SK-MEL-5 (cell line): Measurements from ENCODE around the gene CORO1C. TPM values are rescaled to one million over a fixed set of nuclear protein-coding genes. Genes with fewer than 3 reads are reported as not detected.

Experiments
- DNase-seq: peaks from one replicate; pipeline ENCODE4 v3.0.0-alpha.2; 2016; ENCODE audit warnings: low read depth, low spot score
- in situ Hi-C: cut with HindIII; loops from 2 replicates; pipeline ENCODE4 v1.10.0; 2016; ENCODE audit warnings: low sequenced_read_pairs, high pct_unique_total_duplicates, low pct_unique_long_range_greater_than_20kb
- total RNA-seq: library from RNA; depleted of rRNA; stranded (reverse); fragments of >200 nt; shearing (Covaris generic); gene quantifications from 2 replicates; pipeline ENCODE4 v1.2.3, GENCODE V29; 2014

CORO1C gene
- total RNA-seq, 1 experiment from 2014 or later = 156 TPM

DNA sequence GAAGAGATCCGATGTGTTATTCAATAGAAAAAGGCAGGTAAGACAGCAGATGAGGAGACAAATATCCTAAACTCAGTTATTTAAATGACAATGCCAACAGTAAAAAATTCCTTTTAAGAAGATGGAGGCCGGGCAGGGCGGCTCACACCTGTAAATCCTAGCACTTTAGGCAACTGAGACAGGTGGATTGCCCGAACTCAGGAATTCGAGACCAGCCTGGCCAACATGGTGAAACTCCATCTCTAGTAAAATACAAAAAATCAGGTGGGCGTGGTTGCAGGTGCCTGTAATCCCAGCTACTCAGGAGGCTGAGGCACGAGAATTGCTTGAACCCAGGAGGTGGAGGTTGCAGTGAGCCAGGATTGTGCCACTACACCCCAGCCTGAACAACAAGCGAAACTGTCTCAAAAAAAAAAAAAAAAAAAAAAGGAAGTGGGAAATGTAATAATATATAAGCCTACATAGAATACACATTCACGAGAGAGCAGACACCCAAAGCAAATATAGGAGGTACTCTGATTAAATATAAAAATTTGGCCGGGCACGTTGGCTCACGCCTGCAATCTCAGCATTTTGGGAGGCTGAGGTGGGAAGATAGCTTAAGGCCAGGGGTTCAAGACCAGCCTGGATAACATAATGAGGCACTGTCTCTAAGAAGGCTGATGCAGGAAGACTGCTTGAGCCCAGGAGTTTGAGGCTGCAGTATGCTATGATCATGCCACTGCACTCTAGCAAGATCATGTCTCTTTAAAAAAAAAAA, 19.0 kb downstream of the CORO1C start:
- DNase-seq = no peak
- in situ Hi-C loops = no loop called here

DNA sequence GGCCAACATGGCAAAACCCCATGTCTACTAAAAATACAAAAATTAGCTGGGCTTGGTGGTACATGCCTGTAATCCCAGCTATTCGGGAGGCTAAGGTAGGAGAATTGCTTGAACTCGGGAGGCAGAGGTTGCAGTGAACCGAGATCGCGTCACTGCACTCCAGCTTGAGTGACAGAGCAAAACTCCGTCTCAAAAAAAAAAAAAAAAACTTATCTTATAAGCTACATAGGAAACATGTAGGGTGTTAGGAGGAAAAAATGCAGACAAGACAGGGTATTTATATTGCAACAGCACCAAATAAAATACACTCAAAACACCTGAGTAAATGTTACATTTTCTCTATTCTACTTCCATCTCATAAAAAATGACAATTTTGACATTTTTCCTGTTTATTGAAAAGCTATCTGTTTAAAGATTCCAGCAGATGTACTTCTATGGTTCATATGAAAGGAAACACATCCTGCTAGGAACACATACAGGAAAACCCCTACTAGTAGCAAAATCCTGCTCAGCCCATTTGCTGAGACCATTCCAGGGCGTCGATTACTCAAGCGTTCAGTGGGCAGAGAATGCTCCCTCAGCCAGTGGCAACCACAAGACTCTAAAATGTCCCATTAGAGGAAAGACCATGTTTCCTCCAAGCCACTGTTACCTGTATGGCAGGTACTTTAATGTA, 19.7 kb downstream of the CORO1C start:
- no peak for DNase-seq
- in situ Hi-C loops = no loop called here

DNA sequence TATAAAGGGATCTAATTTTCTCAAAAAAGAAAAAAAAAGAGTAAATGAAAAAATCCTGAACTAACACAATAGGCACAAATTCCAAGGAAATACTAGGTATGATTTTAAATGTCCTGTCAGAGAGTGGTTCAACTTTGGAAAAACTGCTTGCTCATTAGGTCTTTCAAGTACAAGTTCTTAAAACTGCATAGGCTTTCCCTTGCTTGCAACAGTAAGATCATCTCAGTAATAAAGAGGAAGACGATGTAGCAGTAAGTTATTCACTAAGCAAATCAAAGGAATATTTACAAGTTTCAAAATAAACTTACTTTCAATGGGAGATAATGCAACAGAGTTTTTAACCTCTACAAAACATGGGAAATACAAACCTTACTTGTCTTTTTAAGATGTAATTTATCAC, 21.6 kb downstream of the CORO1C start:
- in situ Hi-C loops = no loop called here
- DNase-seq = no peak

DNA sequence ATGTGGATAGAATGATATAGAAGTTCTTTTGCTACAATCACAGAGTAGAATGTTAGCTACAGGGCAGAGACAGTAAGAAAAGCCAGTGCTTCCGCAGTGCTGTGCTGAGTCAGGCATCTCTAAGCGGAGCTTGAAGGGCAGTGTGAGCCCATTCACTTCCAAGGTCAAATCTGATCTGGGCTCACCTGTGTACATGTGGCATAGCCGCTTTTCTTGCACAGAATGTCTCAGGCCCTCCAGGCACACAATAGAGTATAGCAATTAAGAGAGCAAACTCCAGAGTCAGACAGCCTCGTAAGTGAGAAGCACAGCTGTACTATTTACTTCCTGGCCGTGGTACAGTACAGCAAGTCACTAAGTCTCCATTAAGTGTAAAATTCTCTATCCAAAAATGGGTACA, 26.8 kb downstream of the CORO1C start:
- DNase-seq = no peak
- in situ Hi-C loops = no loop called here

DNA sequence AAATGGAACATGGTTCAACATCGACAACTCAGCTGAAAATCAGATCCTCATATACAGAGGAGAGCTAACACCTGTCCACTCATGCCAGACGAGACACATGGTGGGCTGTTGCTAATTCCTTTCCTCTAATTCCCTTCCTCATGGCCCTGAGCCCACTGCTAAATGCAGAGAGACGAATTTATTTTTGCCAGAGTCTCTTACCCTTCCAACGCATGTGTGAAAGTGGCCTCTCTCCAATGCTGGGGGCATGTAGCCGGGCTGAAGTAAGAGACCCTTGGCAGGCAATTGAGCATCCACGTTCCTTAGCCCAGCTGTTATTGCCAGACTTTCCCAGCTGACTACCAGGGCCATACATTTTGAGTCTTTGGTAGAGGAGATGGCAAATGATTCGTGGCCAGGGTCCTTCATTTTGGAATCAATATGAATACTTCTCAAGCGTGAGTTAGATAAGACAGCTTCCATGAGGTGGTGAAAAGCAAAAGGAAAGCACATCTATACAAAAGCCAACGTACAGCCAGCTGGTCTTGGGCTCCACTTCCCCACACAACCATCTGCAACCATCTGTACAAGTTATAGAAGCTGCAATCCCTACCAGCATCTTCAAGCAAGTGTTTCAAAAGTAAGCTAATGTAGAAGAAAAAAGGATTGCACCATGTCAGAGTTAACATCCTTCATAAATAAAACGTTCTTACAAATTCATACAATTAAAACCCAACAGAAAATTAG, 28.6 kb downstream of the CORO1C start:
- in situ Hi-C loops = no loop called here

DNA sequence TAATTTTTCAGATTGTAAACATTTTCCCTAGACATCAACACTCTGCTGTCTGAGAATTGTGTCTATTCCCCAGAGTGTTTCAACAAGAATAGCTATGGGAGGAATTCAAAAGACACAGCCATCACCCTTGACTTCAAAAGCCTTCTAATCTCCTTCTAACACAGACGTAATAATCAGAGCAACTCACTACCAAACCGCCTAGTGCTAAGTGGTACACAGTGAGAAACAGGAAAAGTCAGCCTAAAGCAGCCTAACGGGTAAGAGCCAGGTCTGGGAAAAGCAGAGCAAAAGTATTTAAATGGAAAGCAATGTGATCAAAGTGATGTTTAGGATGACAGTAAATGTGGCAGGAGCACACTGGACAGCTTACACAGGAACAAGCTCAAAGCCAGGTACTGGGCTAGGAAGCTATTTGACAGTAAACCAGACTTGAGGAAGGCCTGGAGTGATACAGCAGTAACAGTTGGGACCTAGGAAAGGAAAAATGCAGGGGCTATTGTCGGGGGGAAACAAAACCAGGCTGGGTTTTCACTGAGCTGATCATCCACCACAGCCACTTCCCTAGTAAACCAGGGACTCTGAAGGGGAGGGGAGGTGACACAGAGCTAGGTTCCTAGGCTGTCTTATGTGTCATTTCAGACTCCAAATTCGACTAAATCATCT, 29.4 kb downstream of the CORO1C start:
- in situ Hi-C loops = no loop called here

More for the DNA sequence above, 28.6 kb downstream of the CORO1C start:
- no peak for DNase-seq

DNA sequence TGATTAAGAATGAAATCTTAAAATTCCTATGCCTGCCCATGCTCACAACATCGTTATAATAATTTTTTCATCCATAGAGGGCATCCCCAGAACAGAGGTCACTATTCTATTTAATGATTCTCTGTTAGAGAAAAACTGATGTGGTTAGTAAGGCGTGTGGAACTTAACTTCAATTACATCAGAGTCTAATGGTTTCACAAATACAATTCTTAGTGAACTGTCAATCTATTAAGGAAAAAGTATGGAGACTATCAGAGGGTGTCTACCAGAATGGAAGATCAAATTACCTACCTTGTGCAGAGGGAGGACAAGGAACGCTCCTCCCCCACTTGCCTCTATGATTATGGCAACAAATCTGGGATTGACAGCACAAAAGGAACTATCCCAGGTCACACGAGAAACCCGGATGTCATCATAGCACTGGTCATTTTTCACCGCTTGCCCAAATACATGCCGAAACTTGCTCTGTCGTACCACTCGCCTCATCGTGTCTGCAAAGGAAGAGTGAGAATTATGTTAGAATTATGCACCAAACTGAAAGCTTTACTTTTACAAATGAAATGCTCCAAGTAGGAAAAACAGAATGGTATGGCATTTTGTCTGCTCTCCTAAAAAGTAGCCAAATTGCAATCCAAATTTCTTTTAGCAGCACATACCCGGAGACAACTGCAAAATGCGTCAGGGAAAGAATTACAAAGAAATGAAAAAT, 30.3 kb downstream of the CORO1C start:
- no peak for DNase-seq
- in situ Hi-C loops = no loop called here

More for the DNA sequence above, 29.4 kb downstream of the CORO1C start:
- DNase-seq = no peak

DNA sequence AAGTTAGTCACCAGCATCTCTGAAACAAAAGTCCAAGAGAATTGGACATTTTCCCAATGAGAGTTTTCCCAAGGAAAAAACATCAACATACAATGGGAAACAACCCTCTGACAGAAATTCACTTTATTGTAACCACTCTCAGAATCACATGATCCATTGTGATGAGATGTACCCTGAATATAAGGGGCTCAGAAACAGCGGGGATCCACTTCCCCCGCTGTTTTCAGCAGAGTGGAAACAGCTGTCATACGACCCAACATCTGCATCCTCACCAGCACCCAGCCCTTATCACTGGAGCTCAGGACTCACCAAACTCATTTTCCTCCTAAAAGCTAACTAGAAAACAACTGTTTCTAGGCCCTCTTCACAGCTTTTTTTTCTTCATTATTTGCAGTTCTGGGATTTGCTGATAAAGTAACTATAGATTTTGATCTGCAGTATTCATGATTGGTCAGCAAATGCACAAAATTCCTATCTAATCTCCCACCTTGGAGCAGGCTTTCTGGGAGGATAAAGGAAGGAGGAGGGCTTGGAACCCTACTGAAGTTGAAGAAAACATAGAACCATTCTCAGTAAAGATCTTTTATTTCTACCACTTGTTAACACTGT, 31.3 kb downstream of the CORO1C start:
- in situ Hi-C loops = no loop called here
- no peak for DNase-seq

DNA sequence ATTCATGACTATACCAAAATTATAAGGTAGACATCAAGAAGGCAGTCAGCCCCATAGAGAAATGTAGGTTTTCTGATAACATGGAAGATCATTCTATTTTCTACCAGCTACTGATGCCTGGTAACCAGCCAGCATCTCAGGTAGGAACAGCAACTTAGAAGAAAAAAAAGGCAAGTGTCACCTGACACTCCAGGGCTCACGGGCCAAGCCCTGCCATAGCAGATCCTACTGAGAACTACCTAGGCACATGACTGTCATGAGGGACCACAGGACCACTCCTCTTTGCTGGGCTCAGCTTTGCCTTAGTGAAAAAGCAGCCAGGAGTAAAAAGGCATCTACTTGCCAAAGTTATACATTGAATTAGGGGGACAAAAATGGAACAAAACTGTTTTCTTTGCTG, 33.4 kb downstream of the CORO1C start:
- in situ Hi-C loops = no loop called here
- peak; percentile 30 for DNase-seq

DNA sequence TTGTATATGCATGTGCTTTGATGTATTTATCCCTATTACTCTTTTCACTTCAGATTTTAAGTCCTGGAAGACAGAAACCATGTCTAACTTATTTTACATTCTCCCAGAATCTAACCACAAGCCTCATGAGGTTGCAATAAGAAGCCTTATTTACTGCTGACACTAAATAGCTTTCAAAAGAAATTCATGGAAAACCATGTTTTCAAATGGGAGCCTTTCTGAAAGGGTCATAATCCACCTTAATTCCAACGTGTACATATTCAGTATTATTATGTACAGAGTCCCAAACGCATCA, 34.4 kb downstream of the CORO1C start:
- in situ Hi-C loops = no loop called here
- no peak for DNase-seq

DNA sequence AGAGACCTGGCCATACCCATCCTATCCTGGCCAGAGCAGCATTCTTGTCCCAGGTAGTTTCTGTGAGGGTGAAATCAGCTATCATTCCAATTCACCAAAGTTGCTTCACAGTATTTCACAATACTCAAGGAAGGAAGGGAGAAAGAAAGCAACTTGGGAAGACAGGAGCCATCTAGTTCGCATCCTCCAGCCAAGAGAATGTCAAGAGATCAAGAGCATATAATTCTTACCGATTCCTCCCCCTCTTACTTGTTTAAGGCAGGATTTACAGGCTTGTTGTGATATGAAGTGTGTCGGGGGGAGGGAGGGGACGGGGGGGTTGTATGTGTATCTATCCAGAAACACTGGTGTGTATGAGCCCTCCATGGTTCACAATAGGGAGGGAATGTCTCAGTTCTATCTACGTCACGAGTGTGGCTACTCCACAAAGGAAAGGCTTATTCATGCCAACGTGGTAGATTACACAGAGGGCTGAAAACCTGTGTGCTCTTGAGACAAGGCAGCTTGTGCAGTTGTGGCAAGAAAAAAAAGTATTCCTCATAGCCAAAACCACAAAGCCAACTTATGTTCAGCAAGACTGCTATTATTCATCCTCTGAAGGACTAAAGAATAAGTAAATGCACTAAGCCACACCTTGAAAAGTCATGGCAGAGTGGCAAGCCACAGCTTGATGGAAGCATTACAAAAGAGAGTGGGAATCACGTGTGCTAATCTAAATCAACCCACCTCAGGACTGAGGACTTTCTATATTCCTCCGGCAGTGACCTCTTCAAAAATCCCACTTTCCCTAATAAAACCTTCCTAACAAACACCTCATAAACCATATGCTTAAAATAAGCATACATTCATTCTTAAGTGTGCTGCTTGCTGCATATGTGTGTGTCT, 35.0 kb downstream of the CORO1C start:
- DNase-seq = peak; percentile 97
- in situ Hi-C loops = no loop called here

DNA sequence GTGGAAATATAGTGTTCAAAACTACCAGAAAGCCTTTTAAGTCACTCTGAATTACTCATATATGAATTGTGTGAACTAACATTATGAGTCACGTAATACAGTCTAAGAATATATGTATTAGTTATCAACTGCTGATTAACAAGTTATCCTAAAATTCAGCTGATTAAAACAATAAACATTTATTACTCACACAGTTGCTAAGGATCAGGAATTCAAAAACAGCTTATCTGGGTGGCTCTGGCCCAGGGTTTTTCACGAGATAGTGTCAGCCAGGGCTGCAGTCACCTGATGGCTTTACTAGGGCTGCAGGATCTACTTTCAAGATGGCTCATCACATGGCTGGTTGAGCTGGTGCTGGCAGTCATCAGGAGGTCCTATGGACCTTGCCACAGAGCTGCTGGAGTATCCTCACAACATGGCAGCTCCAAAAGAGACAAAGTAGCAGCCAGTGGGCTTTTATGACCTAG, 36.5 kb downstream of the CORO1C start:
- in situ Hi-C loops = no loop called here
- peak; percentile 24 for DNase-seq

DNA sequence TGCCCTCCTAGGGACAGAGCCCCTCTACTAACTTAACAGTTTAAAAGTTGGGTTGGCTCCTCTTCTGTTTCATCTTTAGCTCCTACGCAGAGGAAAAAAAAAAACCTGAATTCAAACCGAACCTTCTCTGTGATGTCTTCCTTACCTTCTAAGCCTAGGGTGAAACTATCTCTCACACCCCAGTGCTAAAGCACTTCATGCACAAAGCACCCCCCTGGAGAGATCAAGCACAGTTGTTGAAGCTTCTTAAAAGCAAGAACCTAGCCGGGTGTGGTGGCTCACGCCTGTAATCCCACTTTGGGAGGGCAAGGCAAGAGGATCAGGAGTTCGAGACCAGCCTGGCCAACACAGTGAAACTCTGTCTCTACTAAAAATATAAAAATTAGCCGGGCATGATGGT, 37.6 kb downstream of the CORO1C start:
- in situ Hi-C loops = no loop called here
- no peak for DNase-seq

DNA sequence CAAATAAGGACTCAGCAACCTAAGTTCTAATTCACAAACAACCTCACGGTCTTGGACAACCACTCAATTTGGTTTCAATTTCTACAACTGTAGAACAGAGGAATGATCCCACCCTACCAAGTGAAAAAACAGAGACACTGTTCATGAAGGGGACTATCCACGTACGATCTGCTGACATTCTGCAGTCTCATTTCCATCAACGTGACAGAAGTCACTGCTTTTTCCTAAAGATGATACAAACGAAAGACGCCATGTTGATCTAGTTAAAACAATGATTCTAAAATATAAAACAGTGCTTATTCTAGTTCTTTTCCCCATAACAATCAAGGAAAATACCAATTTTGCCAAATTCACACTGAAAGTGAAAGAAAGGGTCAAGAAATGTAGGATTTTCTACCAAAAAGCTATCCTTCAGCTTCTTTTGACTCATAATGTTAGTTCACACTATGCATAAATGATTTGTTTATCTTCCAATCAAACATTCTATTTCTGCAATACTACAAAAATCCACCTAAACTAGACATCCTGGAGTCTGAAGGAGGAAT, 38.1 kb downstream of the CORO1C start:
- no peak for DNase-seq
- in situ Hi-C loops = no loop called here

DNA sequence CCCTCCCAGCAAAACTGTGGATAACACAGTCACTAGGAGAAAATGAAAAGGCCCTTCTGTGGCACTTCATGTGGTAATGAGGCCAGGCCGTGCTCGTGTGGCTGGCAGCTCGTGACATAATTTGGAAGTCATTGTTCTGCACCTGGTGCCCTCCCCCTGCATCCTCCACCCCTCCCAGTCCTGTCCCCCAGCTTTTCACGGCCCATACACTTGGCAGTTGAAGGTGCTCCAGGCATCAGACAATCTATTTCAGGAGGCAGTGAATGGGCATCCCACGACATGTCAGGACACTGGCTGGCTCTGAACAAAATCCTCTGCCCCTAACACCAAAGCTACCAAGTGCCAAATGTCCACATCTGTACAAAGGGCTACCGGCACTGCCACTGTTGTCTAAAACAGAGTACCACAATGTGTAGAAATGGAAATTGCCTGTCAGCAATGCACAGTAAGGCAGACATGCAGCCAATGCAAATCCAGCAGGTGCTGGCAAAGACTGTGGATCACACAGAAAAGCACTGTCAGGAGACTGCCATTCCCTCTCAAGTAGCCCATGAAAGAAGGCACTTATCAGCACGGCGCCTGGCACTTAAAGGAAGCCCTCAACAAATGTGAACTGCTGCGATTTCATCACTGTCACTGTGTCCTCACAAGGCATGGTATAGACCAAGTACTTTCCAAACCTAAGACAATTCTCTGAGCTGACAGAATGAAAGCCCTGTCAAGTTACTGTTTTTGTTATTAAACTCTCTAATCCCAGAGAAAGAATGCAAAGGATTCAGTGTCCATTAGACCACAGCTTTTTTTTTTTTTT, 39.1 kb downstream of the CORO1C start:
- in situ Hi-C loops = no loop called here
- DNase-seq = peak; percentile 82
